CD4-positive, alpha-beta T cell treated with Interleukin-1 beta for 1 hour (primary cell): Measurements from ENCODE around the gene ARHGAP30.

ENCODE experiments used
- DNase-seq, 2 donors: peaks; one replicate each; pipeline ENCODE4 v3.0.0-alpha.2; 2020 to 2022

ARHGAP30 gene

GRCh38 chr1:161089251-161089924, 19.7 kb upstream of the ARHGAP30 start, which contains the start of gene NECTIN4:
Gene NECTIN4 (minus strand): TSS chr1:161089558. CDS start chr1:161089296, 262 bp downstream.
- DNase-seq: no peak

GRCh38 chr1:161088587-161089110, 19.0 kb upstream of the ARHGAP30 start:
- DNase-seq: no peak

GRCh38 chr1:161086457-161086856, 16.8 kb upstream of the ARHGAP30 start:
- no peak for DNase-seq

- no peak for DNase-seq
Measured at GRCh38 chr1:161085165-161085564, 15.5 kb upstream of the ARHGAP30 start.

GRCh38 chr1:161084597-161084988, 14.9 kb upstream of the ARHGAP30 start:
- no peak for DNase-seq

GRCh38 chr1:161083748-161084596, 14.3 kb upstream of the ARHGAP30 start:
- DNase-seq: no peak

GRCh38 chr1:161082996-161083747, 13.5 kb upstream of the ARHGAP30 start:
- DNase-seq: peak in 1 of 2 donors; percentile 84

GRCh38 chr1:161082483-161082882, 12.8 kb upstream of the ARHGAP30 start:
- no peak for DNase-seq

- no peak for DNase-seq
Measured at GRCh38 chr1:161081519-161081918, 11.8 kb upstream of the ARHGAP30 start.

- no peak for DNase-seq
Measured at GRCh38 chr1:161080441-161081405, 11.0 kb upstream of the ARHGAP30 start.

GRCh38 chr1:161079436-161080110, 9.9 kb upstream of the ARHGAP30 start:
- no peak for DNase-seq

- DNase-seq: no peak
Measured at GRCh38 chr1:161077426-161077825, 7.7 kb upstream of the ARHGAP30 start.

GRCh38 chr1:161076410-161076809, 6.7 kb upstream of the ARHGAP30 start:
- DNase-seq: no peak

GRCh38 chr1:161074676-161075368, 5.1 kb upstream of the ARHGAP30 start:
- DNase-seq: no peak

GRCh38 chr1:161073474-161074121, 3.9 kb upstream of the ARHGAP30 start:
- DNase-seq: no peak

- no peak for DNase-seq
Measured at GRCh38 chr1:161072751-161073449, 3.2 kb upstream of the ARHGAP30 start.

GRCh38 chr1:161071886-161072371, 2.2 kb upstream of the ARHGAP30 start:
- peak; percentile 59 to 69 for DNase-seq

- DNase-seq: no peak
Measured at GRCh38 chr1:161070761-161071160, 1.1 kb upstream of the ARHGAP30 start.

- DNase-seq: peak in 1 of 2 donors; percentile 13
Measured at GRCh38 chr1:161069241-161069640, 450 bp downstream of the ARHGAP30 start.
